CD4-positive, alpha-beta T cell (primary cell): ENCODE measurements around the gene DLEC1. TPM values are rescaled to one million over a fixed set of nuclear protein-coding genes. Genes with fewer than 3 reads are reported as not detected.
A peak's percentile ranks its signal among the peaks of the same experiment; 100 is the strongest.

Experiments
- ATAC-seq: fragments of 200-7000 bp; cut with Tn5 transposase; one replicate; pipeline ENCODE4 v1.10.0; 2022; ENCODE audit warnings: mild to moderate bottlenecking; ENCODE audit not compliant: poor library complexity
- CTCF ChIA-PET: fragments of 350-600 bp; sonication (Branson Sonifier 250); formaldehyde crosslinking; loops from one replicate; lab custom pipeline; 2021; ENCODE audit warnings: antibody characterized with exemption, inconsistent platforms; lab: Charles Lee
- POLR2A ChIA-PET: fragments of 350-600 bp; sonication (Branson Sonifier 250); formaldehyde crosslinking; loops from one replicate; lab custom pipeline; 2021; ENCODE audit warnings: antibody characterized with exemption, inconsistent platforms; lab: Charles Lee
- DNase-seq, 14 experiments: peaks; one replicate each; pipeline ENCODE4 v3.0.0-alpha.2; 2013 to 2020; ENCODE audit warnings: mixed read lengths in 2 of 14
- H3K27ac ChIP-seq, 2 donors: one replicate each; pipeline versions ENCODE4 v1.5.1 to v1.7.0; 2013; ENCODE audit warnings: low read length in 2 of 2, low read depth in 1 of 2, mild to moderate bottlenecking in 1 of 2
- H3K27me3 ChIP-seq, 2 experiments: 1 replicate in 1 of 2; 2 replicates in 1 of 2; pipeline versions ENCODE4 v1.6.1 to v1.7.0; 2013; ENCODE audit warnings: low read length in 2 of 2, control low read depth in 1 of 2, mild to moderate bottlenecking in 1 of 2, moderate library complexity in 1 of 2; ENCODE audit not compliant: insufficient read depth in 2 of 2, control insufficient read depth in 1 of 2
- H3K36me3 ChIP-seq: one replicate; pipeline ENCODE4 v1.6.1; 2013; ENCODE audit warnings: low read length, control low read depth; ENCODE audit not compliant: insufficient read depth
- H3K4me1 ChIP-seq: one replicate; pipeline ENCODE4 v1.6.1; 2013; ENCODE audit warnings: low read length, control low read depth; ENCODE audit not compliant: insufficient read depth
- H3K4me3 ChIP-seq: one replicate; pipeline ENCODE4 v1.5.1; 2013; ENCODE audit warnings: mild to moderate bottlenecking, low read length, moderate library complexity
- H3K9me3 ChIP-seq, 2 experiments: 1 replicate in 1 of 2; 2 replicates in 1 of 2; pipeline versions ENCODE4 v1.6.1 to v1.7.0; 2013; ENCODE audit warnings: low read length in 2 of 2, mild to moderate bottlenecking in 2 of 2, control low read depth in 1 of 2, moderate library complexity in 1 of 2; ENCODE audit not compliant: control insufficient read depth in 1 of 2, insufficient read depth in 1 of 2
- H3K27ac Mint-ChIP-seq: one replicate; pipeline ENCODE4 v1.8.0; 2020; ENCODE audit warnings: mixed read lengths
- H3K27me3 Mint-ChIP-seq: one replicate; pipeline ENCODE4 v1.8.0; 2021; ENCODE audit warnings: mixed read lengths
- H3K36me3 Mint-ChIP-seq: one replicate; pipeline ENCODE4 v1.8.0; 2021; ENCODE audit warnings: low read depth, mixed read lengths
- H3K4me1 Mint-ChIP-seq: one replicate; pipeline ENCODE4 v1.8.0; 2021; ENCODE audit warnings: low read depth, mixed read lengths
- H3K4me3 Mint-ChIP-seq: one replicate; pipeline ENCODE4 v1.8.0; 2020; ENCODE audit warnings: mild to moderate bottlenecking, mixed read lengths
- H3K9me3 Mint-ChIP-seq: one replicate; pipeline ENCODE4 v1.8.0; 2020; ENCODE audit warnings: mixed read lengths
- intact Hi-C, 2 experiments: fragments of 100-400 bp; cut with DNase I in 1 of 2; cut with micrococcal nuclease in 1 of 2; formaldehyde crosslinking; loops; one replicate each; pipeline versions ENCODE4 v1.15.1 to v1.9.0; 2023 to 2025; cut with DNase I, micrococcal nuclease
- total RNA-seq, 174 experiments: library from RNA in 2 of 174; stranded (reverse) in 2 of 174; gene quantifications; one replicate each; pipeline ENCODE4 v1.2.3 and lab custom pipeline; 2021 to 2026
- TF ChIP-seq, protein P1 (sequence below): fragments of 200-600 bp; IDR thresholded peaks from one replicate; pipeline ENCODE4 v1.8.0; 2022; ENCODE audit warnings: antibody characterized with exemption, mild to moderate bottlenecking

Gene DLEC1
- total RNA-seq, 2 experiments from 2014 or later: 4.4 to 5.1 TPM

DNA sequence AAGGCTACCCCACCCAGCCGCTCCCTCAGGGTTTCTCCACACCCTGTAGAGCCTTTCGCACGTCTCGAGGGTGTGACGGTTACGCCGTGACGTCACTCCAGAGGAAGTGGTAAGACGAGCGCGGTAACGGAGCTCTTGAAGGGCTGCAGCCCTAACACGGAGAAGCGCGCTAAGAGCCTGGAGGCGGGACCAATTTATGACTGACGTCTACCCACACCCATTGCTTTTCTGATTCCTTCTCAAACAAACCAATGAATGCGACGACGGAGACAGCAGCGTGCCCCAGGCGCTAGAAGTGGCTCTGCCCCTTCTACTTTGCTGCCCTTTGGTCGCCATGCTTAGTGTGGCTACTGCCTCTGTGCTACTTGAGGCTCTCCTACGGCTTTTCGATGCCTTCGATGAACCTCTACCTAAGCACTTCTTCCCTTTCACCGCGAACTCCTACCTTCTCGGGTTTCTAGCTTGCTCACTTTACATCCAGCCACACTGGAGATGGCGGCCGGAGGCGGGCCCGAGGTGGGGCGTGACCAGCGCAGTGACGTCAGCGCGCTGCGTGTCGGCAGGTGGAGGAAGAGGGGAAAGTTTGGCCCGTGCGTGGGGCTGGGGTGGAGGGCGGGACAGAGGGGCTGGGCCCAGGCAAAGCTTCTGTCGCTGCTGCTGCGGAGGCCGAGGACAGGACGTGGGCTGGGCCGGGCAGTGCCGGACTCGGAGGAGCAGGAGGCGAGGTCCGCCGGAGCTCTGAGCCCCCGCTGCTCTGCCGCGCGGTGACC lies 126.1 kb downstream of the DLEC1 start, which contains the start of gene OXSR1:
TSS of gene OXSR1 (plus strand) at position 586 of the 770 bp plus-strand sequence. CDS start 340 bp downstream, outside the sequence.
- ATAC-seq (peak; percentile 89), DNase-seq (peak; percentile 91 to 100 (median 95))
- no peaks in the 10 kb centered on the region for H3K27me3 ChIP-seq
- no peaks in the 10 kb centered on the region for H3K9me3 ChIP-seq
- H3K27ac Mint-ChIP-seq: peak within 1 kb of the TSS; percentile 99
- H3K36me3 Mint-ChIP-seq: peaks cover 18% of the 10 kb centered on the region
- H3K27me3 Mint-ChIP-seq: no peaks in the 10 kb centered on the region
- H3K36me3 ChIP-seq: no peaks in the 10 kb centered on the region
- peaks cover 52% of the 10 kb centered on the region for H3K4me1 Mint-ChIP-seq
- intact Hi-C loops: loop anchor here (1.0 to 5.0 kb wide), 3 partner anchors 26 to 163 kb away; partner anchors contain the start of gene ACAA1 (in 1 of the 2)
- H3K4me3 ChIP-seq: peak within 1 kb of the TSS; percentile 80
- no peaks in the 10 kb centered on the region for H3K9me3 Mint-ChIP-seq
- TF ChIP-seq, protein P1, sequence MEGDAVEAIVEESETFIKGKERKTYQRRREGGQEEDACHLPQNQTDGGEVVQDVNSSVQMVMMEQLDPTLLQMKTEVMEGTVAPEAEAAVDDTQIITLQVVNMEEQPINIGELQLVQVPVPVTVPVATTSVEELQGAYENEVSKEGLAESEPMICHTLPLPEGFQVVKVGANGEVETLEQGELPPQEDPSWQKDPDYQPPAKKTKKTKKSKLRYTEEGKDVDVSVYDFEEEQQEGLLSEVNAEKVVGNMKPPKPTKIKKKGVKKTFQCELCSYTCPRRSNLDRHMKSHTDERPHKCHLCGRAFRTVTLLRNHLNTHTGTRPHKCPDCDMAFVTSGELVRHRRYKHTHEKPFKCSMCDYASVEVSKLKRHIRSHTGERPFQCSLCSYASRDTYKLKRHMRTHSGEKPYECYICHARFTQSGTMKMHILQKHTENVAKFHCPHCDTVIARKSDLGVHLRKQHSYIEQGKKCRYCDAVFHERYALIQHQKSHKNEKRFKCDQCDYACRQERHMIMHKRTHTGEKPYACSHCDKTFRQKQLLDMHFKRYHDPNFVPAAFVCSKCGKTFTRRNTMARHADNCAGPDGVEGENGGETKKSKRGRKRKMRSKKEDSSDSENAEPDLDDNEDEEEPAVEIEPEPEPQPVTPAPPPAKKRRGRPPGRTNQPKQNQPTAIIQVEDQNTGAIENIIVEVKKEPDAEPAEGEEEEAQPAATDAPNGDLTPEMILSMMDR: no peak
- H3K27ac ChIP-seq: peak within 1 kb of the TSS; percentile 98 to 100
- H3K4me1 ChIP-seq: peaks cover 37% of the 10 kb centered on the region
- CTCF ChIA-PET: interaction anchor here (0.8 to 3.3 kb wide), 9 partner anchors 11 to 331 kb away, joined by 3 to 13 read pairs (median 3); partner anchors contain the start of genes ACAA1, EXOG, MYD88 and XYLB
- H3K4me3 Mint-ChIP-seq: peak within 1 kb of the TSS; percentile 91
- POLR2A ChIA-PET: interaction anchor here (0.6 to 5.5 kb wide), 33 partner anchors 8 to 1242 kb away, joined by 3 to 208 read pairs (median 4); partner anchors contain the start of genes ACAA1, ACVR2B, DLEC1 and EPM2AIP1

DNA sequence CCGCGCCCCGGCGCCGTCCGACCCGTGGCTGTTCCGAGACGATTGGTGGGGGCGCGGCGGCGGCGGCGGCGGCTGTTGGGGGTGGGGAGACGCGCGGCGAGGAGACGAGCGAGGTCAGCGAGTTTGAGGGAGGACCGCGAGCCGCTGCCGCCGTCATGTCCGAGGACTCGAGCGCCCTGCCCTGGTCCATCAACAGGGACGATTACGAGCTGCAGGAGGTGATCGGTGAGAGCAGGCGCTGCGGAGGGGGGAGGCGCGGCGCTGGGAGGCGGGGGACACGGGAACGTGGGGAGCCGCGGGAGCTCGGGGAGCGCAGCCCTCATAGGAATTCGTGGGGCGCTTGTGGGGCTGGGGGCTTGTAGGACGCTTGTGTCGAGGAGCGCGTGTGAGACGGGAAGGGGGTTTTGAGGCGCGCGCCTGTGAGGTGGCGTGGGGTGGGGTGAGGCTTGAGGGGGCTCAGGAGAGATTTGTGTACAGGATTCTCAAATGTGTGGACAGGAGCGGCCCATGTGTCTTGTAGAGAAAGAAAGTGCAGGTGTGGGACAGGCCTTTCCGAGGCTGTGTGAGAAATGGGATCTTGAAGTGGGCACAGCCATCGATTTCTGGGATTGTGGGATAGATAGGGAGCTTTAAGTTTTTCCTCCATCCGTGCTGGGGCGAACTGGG lies 126.8 kb downstream of the DLEC1 start:
- H3K27ac ChIP-seq: peak overlapping the region; percentile 98 to 100
- TF ChIP-seq, protein P1: no peak
- CTCF ChIA-PET: interaction anchor here (0.8 to 3.3 kb wide), 6 partner anchors 27 to 331 kb away, joined by 3 to 13 read pairs (median 3); partner anchors contain the start of genes ACAA1, EXOG, MYD88 and XYLB
- no peaks in the 10 kb centered on the region for H3K36me3 ChIP-seq
- H3K9me3 Mint-ChIP-seq: no peaks in the 10 kb centered on the region
- no peaks in the 10 kb centered on the region for H3K27me3 ChIP-seq
- H3K36me3 Mint-ChIP-seq: peaks cover 18% of the 10 kb centered on the region
- peaks cover 40% of the 10 kb centered on the region for H3K4me1 ChIP-seq
- H3K4me3 Mint-ChIP-seq: peak overlapping the region; percentile 91
- peak overlapping the region; percentile 99 for H3K27ac Mint-ChIP-seq
- peak overlapping the region; percentile 80 for H3K4me3 ChIP-seq
- peaks cover 59% of the 10 kb centered on the region for H3K4me1 Mint-ChIP-seq
- POLR2A ChIA-PET: interaction anchor here (0.7 to 5.5 kb wide), 22 partner anchors 10 to 1175 kb away, joined by 3 to 208 read pairs (median 4); partner anchors contain the start of genes ACAA1, DLEC1 and MYD88
- intact Hi-C loops: loop anchor here (1.0 to 5.0 kb wide), 2 partner anchors 29 to 164 kb away; partner anchors contain the start of gene ACAA1 (in 1 of the 2)
- no peaks in the 10 kb centered on the region for H3K27me3 Mint-ChIP-seq
- DNase-seq: peak in 2 of 14 experiments; percentile 10 to 29
- ATAC-seq: no peak
- H3K9me3 ChIP-seq: no peaks in the 10 kb centered on the region

DNA sequence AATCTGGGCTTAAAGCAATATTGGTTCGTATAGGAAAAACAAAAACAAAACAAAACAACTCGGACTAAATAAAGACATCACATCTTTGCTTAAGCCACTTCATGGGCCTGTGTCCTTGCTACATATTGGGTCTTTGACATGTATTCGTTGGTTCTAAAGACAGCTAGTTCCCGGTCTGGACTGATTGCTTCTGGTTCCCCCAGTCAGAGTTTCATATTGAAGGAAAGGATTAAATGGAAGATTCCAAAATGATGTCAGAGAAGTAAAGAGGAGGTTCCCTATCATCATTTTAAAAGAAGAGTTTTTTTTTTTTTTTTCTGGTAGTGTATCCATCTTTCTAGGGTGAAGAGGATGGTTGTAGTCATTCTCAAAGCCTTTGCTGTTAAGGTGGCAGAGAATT lies 128.6 kb downstream of the DLEC1 start:
- Histone ChIP-seq H3K36me3 (no peaks in the 10 kb centered on the region), H3K4me1 (peaks cover 40% of the 10 kb centered on the region), H3K4me3 (no peak overlapping the region), H3K27ac (no peak overlapping the region), H3K9me3 (no peaks in the 10 kb centered on the region), H3K27me3 (no peaks in the 10 kb centered on the region)
- H3K9me3 Mint-ChIP-seq: no peaks in the 10 kb centered on the region
- intact Hi-C loops: loop anchor here in 1 of 2 experiments (5.0 kb wide), 1 partner anchor 165 kb away; no protein-coding TSS in a partner anchor
- peaks cover 76% of the 10 kb centered on the region for H3K4me1 Mint-ChIP-seq
- H3K27ac Mint-ChIP-seq: peak overlapping the region; percentile 99
- DNase-seq (no peak), ATAC-seq (no peak)
- POLR2A ChIA-PET: interaction anchor here (5.5 kb wide), 1 partner anchor 29 kb away, joined by 208 read pairs; the partner anchor contains the start of genes ACAA1 and MYD88
- CTCF ChIA-PET: interaction anchor here (0.7 to 1.2 kb wide), 4 partner anchors 25 to 329 kb away, joined by 3 to 4 read pairs (median 3); partner anchors contain the start of genes EXOG and PLCD1
- TF ChIP-seq, protein P1: no peak
- peak overlapping the region; percentile 91 for H3K4me3 Mint-ChIP-seq
- peaks cover 18% of the 10 kb centered on the region for H3K36me3 Mint-ChIP-seq
- no peaks in the 10 kb centered on the region for H3K27me3 Mint-ChIP-seq
